ENCODE measurements around the gene BAIAP2.

BAIAP2 gene

DNA sequence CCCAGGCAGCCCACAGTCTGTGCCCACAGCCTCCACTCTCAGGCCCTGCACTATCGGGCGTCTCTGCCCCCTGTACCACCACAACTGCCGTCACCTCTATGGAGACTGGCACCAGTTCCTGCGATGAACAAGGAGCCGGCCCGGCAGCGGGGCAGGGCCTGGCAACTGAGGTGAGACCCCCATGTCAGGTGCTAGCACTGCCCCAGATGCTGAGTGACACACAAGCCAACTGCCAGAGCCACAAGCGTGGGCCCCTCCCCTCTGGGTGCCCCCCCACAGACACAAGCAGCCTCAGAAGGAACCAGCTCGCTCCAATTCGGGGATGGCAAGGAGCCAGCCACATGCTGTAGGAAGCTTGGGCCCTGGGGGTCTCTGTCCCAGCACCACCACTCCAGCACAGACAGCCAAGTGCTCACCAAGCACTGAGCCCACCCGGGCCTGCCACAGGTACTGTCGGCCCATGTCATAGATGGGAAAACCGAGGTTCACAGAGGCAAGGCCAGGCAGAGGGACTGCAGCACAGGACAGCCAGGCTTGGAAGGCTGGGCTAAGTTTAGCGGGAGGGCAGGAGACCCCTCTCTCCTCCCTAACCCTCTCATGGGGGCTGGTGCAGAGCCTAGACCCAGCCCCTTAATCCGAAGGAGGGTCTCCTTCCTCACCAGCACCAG, 128.9 kb downstream of the BAIAP2 start:
- DNase-seq: no peak

DNA sequence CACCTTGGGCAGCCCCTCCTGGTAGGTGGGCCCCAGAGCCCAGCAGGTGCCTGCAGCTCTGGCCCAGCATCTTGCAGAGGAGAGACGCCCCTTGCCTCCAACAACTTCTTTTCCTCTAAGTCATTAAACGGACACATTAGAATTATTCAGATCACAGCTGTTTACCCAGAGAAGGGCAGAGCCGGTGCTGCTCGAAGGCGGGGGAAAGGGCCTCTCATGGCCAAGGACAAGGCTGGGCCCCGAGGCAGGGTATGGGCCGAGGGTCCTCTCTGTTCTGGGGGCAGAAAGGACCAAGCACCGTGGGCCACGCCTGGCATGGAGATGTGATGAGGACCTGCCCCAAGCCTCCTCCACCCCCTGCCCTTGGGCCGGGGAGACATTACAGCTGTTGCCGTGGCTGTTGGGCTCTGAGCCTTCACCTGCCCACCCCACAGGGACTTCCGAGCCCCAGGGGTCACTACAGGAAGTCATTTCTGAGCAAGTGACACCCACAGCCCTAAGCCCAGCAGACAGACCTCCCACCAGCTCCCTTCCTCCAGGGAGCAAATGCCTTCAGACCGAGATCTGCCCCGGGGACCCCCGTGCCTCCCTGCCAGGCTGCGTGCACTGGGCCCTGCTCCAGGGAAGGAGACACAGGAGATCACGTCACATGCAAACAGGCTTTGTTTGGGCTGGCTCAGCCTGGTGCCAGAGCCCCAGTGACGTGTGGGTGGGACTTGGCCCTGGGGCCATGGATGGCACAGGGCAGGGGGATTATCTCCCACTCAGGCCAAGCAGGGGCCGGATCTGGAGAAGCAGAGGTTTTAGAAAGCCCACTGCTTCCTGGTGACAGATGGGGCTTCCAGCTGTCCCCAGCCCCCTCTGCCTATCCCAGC, 129.7 kb downstream of the BAIAP2 start:
- no peak for DNase-seq

DNA sequence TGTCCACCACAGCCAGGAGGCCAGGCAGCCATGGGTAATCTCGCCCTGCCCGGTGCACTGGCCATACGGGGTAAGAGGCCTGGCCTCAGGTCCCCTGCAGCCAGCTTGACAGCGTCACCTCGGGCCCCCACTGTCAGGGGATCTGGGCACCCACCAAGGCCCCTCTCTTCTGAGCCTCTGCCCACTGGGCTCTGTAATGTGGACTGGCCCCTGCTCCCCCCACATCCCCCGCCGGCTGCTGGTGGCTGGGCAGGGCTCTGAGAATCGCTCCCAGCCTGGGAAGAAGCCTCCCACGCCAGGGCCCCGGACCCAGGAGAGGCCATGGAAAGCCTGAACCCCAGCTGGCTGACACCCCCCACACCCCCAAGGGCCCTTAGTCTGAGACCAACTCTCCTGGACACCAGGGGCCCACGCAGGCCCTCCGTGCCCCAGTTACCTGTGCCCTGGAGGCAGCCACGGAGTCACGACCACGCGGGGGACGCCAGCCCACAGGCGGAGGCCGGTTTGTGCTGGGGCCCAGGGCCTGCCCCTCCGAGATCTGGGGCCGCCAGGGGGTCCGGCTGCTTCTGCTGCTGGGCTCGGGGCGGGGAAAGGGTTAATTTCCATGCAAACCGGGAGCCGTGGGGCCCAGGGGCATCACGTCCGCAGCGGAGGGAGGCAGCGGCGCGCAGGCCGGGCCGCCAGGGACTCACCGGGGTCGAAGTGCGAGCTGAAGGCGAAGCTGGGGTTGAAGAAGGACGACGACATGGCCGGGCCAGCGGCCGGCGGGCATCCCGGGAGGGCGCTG, 130.5 kb downstream of the BAIAP2 start, which contains the start of gene PVALEF:
TSS of gene PVALEF (plus strand) at position 262 of the 787 bp plus-strand sequence. CDS start 15,720 bp downstream, outside the sequence.
- DNase-seq: no peak

DNA sequence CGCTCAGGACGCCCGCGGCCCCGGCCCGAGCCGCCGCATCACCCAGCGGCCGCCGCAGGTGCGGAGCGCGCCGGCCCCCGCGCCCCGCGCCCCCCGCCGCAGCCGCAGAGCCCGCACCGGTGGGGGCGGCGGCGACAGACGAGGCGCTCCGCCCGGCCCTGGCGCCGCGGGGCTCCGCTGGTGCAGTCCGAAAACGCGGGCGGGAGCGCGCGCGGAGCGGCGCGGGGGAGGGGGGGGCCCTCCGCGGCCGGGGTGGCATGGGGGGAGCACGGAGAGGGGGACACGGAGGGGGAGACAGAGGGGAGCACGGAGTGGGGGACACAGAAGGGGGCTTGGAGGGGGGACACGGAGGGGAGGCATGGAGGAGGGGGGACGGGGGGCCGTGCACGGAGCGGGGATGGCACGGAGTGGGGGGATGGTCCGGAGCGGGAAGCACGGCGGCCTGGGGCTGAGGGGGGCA, 131.1 kb downstream of the BAIAP2 start, which contains the start of gene AATK:
TSS of gene AATK (minus strand) at position 189 of the 460 bp plus-strand sequence. CDS start 229 bp downstream, outside the sequence.
- DNase-seq: no peak
